Measurements from ENCODE around the gene TMC2.

TMC2 gene

DNA sequence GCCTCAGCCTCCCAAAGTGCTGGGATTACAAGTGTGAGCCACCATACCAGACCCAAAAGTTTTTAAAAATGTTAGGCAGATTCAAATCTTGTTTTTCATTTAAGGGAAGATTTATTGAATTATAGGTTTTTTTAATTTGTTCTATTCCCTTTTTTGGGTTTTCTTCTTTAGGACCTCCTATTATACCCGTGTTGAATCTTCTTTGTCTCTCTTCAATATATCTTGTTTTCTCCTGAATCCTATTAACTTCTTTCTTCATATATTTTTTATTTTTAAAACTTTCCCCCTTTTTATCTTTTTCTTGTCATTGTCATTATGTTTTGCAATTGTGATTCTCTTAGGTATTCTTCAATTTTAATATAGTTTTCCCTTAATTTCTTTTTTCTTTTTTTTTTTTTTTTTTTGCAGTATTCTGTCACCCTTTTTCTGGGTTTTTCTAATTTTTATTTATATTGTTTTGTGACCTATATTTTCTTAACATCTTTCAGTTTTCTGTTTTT, 70.2 kb downstream of the TMC2 start:
- TF ChIP-seq, protein P1, sequence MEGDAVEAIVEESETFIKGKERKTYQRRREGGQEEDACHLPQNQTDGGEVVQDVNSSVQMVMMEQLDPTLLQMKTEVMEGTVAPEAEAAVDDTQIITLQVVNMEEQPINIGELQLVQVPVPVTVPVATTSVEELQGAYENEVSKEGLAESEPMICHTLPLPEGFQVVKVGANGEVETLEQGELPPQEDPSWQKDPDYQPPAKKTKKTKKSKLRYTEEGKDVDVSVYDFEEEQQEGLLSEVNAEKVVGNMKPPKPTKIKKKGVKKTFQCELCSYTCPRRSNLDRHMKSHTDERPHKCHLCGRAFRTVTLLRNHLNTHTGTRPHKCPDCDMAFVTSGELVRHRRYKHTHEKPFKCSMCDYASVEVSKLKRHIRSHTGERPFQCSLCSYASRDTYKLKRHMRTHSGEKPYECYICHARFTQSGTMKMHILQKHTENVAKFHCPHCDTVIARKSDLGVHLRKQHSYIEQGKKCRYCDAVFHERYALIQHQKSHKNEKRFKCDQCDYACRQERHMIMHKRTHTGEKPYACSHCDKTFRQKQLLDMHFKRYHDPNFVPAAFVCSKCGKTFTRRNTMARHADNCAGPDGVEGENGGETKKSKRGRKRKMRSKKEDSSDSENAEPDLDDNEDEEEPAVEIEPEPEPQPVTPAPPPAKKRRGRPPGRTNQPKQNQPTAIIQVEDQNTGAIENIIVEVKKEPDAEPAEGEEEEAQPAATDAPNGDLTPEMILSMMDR (IDR thresholded peaks at IDR 0.05; ENCODE audit: low read depth, low read length, missing control alignments) = no peak
- DNase-seq = no peak
- Histone ChIP-seq H3K4me3 (ENCODE audit: low read depth, low read length) (no peak overlapping the region), H3K36me3 (replicated peaks) (no peaks in the 10 kb centered on the region), H3K27ac (no peak overlapping the region), H3K27me3 (replicated peaks) (no peaks in the 10 kb centered on the region)
- in situ Hi-C loops (cut with HindIII; ENCODE audit: low pct_ligation_motif_present, low sequenced_read_pairs) = no loop called here

DNA sequence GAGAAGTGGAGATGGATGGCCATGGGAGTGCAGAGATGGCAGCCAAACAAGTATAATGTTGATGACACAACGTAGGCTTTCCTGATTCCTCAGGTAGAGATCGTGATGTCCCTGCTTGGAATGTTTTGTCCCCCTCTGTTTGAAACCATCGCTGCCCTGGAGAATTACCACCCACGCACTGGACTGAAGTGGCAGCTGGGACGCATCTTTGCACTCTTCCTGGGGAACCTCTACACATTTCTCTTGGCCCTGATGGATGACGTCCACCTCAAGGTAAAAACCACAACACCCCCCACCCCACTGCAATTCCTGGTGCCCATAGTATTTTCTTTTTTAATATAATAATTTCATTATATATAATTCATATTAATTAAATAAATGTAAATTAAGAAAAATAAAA, 74.0 kb downstream of the TMC2 start:
- Histone ChIP-seq H3K36me3 (replicated peaks) (no peaks in the 10 kb centered on the region), H3K4me3 (ENCODE audit: low read depth, low read length) (no peak overlapping the region), H3K27ac (no peak overlapping the region), H3K27me3 (replicated peaks) (no peaks in the 10 kb centered on the region)
- DNase-seq = no peak
- TF ChIP-seq, protein P1 (IDR thresholded peaks at IDR 0.05; ENCODE audit: low read depth, low read length, missing control alignments) = no peak
- in situ Hi-C loops (cut with HindIII; ENCODE audit: low pct_ligation_motif_present, low sequenced_read_pairs) = no loop called here

DNA sequence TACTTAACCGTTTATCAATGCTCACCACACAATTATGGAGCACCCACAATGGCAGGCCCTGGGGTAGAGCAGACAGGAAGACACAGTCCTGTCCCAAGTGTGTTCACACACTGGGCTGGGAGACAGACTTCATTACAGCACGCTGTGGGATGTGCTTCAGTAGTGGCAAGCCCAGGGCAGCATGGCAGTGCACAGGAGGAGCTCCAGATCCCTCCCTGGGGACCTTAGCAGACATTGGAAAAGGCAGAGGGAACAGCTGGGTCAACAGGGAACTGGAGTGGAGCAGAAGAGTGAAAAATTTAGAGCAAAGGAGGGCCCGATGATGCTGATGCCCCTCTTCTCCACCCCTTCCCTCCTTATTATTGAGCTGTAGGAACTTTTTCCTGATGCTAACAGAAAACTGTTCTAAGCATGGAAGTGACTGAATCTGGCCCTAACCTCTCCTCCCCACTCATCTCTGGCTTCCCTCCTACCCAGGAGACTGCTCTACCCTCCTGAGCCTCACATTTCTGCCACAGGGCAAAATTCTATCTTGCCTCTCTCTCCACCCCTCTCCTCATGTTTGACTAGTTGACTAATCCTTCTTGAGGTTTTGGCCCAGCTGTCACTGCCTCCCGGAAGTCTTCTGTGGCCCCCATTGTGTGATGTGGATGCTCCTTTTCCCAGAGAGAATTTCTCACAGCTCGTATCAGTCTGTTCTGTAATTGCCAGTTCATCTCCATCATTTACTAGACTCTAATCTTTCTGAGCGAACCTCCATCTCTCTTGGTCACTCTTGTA, 74.8 kb downstream of the TMC2 start:
- Histone ChIP-seq H3K4me3 (ENCODE audit: low read depth, low read length) (no peak overlapping the region), H3K27ac (no peak overlapping the region), H3K36me3 (replicated peaks) (no peaks in the 10 kb centered on the region), H3K27me3 (replicated peaks) (no peaks in the 10 kb centered on the region)
- TF ChIP-seq, protein P1 (IDR thresholded peaks at IDR 0.05; ENCODE audit: low read depth, low read length, missing control alignments) = no peak
- DNase-seq = no peak
- in situ Hi-C loops (cut with HindIII; ENCODE audit: low pct_ligation_motif_present, low sequenced_read_pairs) = no loop called here

GRCh38 chr20:2612073-2612472, 75.7 kb downstream of the TMC2 start:
- no peak for DNase-seq
- TF ChIP-seq, protein P1 (IDR thresholded peaks at IDR 0.05; ENCODE audit: low read depth, low read length, missing control alignments) = no peak
- in situ Hi-C loops (cut with HindIII; ENCODE audit: low pct_ligation_motif_present, low sequenced_read_pairs) = no loop called here
- no peaks in the 10 kb centered on the region for H3K36me3 ChIP-seq (replicated peaks)
- H3K27me3 ChIP-seq (replicated peaks) = no peaks in the 10 kb centered on the region
- no peak overlapping the region for H3K27ac ChIP-seq
- H3K4me3 ChIP-seq (ENCODE audit: low read depth, low read length) = no peak overlapping the region

- in situ Hi-C loops (cut with HindIII; ENCODE audit: low pct_ligation_motif_present, low sequenced_read_pairs) = no loop called here
- Histone ChIP-seq H3K36me3 (replicated peaks) (no peaks in the 10 kb centered on the region), H3K4me3 (ENCODE audit: low read depth, low read length) (no peak overlapping the region), H3K27me3 (replicated peaks) (no peaks in the 10 kb centered on the region), H3K27ac (no peak overlapping the region)
- no peak for DNase-seq
- TF ChIP-seq, protein P1 (IDR thresholded peaks at IDR 0.05; ENCODE audit: low read depth, low read length, missing control alignments) = no peak
Measured at GRCh38 chr20:2616634-2617033, 80.3 kb downstream of the TMC2 start.
